Neuronal stem cell (in vitro differentiated cells): Measurements from ENCODE around the gene MFN2.
"Not testable (repeated sequence)": the region's sequence is repeated elsewhere in the genome, so short reads cannot be mapped to it uniquely, and the experiment has no call there.

Source experiments
- DNase-seq: peaks from one replicate; pipeline ENCODE4 v3.0.0-alpha.2; 2013; ENCODE audit warnings: low spot score
- H2AFZ ChIP-seq: one replicate; pipeline ENCODE4 v1.6.1; 2013; ENCODE audit warnings: mild to moderate bottlenecking, low read length, inconsistent platforms
- H2AK5ac ChIP-seq: 2 replicates; pipeline ENCODE4 v1.6.1; 2013; ENCODE audit warnings: low read depth, mild to moderate bottlenecking, inconsistent platforms, low read length, moderate library complexity, mixed read lengths
- H2BK120ac ChIP-seq: 2 replicates; pipeline ENCODE4 v1.6.1; 2013; ENCODE audit warnings: low read depth, mild to moderate bottlenecking, inconsistent platforms, low read length, moderate library complexity, mixed read lengths
- H2BK12ac ChIP-seq: one replicate; pipeline ENCODE4 v1.6.1; 2013; ENCODE audit warnings: low read length, inconsistent platforms
- H2BK15ac ChIP-seq: 2 replicates; pipeline ENCODE4 v1.6.1; 2013; ENCODE audit warnings: mild to moderate bottlenecking, low read length, inconsistent platforms, mixed read lengths
- H2BK5ac ChIP-seq: one replicate; pipeline ENCODE4 v1.6.1; 2013; ENCODE audit warnings: inconsistent platforms, mild to moderate bottlenecking, low read length, moderate library complexity
- H3K14ac ChIP-seq: one replicate; pipeline ENCODE4 v1.6.1; 2013; ENCODE audit warnings: low read length, inconsistent platforms
- H3K18ac ChIP-seq: 2 replicates; pipeline ENCODE4 v1.6.1; 2013; ENCODE audit warnings: low read length, inconsistent platforms
- H3K23ac ChIP-seq: 2 replicates; pipeline ENCODE4 v1.6.1; 2013; ENCODE audit warnings: low read depth, mild to moderate bottlenecking, mixed read lengths, low read length, inconsistent platforms; ENCODE audit not compliant: poor library complexity
- H3K27ac ChIP-seq: replicated peaks from 3 replicates; pipeline ENCODE4 v1.5.1; 2013; ENCODE audit warnings: low read length, inconsistent platforms
- H3K27me3 ChIP-seq, 3 experiments: 2 replicates each; pipeline ENCODE4 v1.6.1; 2013; ENCODE audit warnings: low read length in 3 of 3, mild to moderate bottlenecking in 2 of 3, inconsistent platforms in 1 of 3, low read depth in 1 of 3, mixed read lengths in 1 of 3, moderate library complexity in 1 of 3; ENCODE audit not compliant: control insufficient read depth in 3 of 3, insufficient read depth in 3 of 3
- H3K36me3 ChIP-seq, 2 donors: replicated peaks in 1 of 2; 2 replicates each; pipeline ENCODE4 v1.6.1; 2013; ENCODE audit warnings: low read length in 2 of 2; ENCODE audit not compliant: control insufficient read depth in 2 of 2, insufficient read depth in 2 of 2
- H3K4ac ChIP-seq: 2 replicates; pipeline ENCODE4 v1.6.1; 2013; ENCODE audit warnings: inconsistent platforms, mild to moderate bottlenecking, low read length, moderate library complexity
- H3K4me1 ChIP-seq, 2 donors: 1 replicate in 1 of 2; 2 replicates in 1 of 2; pipeline ENCODE4 v1.6.1; 2013; ENCODE audit warnings: low read length in 2 of 2, low read depth in 1 of 2; ENCODE audit not compliant: control insufficient read depth in 2 of 2, insufficient read depth in 1 of 2
- H3K4me2 ChIP-seq: one replicate; pipeline ENCODE4 v1.6.1; 2013; ENCODE audit warnings: mild to moderate bottlenecking, low read length, inconsistent platforms; ENCODE audit not compliant: insufficient read depth, poor library complexity, severe bottlenecking
- H3K4me3 ChIP-seq, 2 donors: 2 replicates each; pipeline ENCODE4 v1.5.1; 2013; ENCODE audit warnings: low read length in 2 of 2, mild to moderate bottlenecking in 2 of 2, inconsistent platforms in 1 of 2, moderate library complexity in 1 of 2
- H3K79me1 ChIP-seq: one replicate; pipeline ENCODE4 v1.6.1; 2013; ENCODE audit warnings: low read depth, mild to moderate bottlenecking, inconsistent platforms, low read length, moderate library complexity
- H3K9ac ChIP-seq: one replicate; pipeline ENCODE4 v1.6.1; 2013; ENCODE audit warnings: mild to moderate bottlenecking, low read depth, low read length, inconsistent platforms; ENCODE audit not compliant: poor library complexity
- H3K9me3 ChIP-seq, 2 donors: replicated peaks in 1 of 2; 2 replicates each; pipeline versions ENCODE3 to v1.6.1; 2013; ENCODE audit warnings: low read length in 2 of 2, mild to moderate bottlenecking in 2 of 2, inconsistent platforms in 1 of 2, low read depth in 1 of 2, mixed read lengths in 1 of 2, moderate library complexity in 1 of 2; ENCODE audit not compliant: control insufficient read depth in 2 of 2, insufficient read depth in 1 of 2
- H4K8ac ChIP-seq: one replicate; pipeline ENCODE4 v1.6.1; 2013; ENCODE audit warnings: low read depth, mild to moderate bottlenecking, inconsistent platforms, low read length, moderate library complexity
- H4K91ac ChIP-seq: one replicate; pipeline ENCODE4 v1.6.1; 2013; ENCODE audit warnings: low read length, low read depth, mild to moderate bottlenecking, inconsistent platforms; ENCODE audit not compliant: poor library complexity
- WGBS, 2 donors: extraction: QIAGEN DNeasy Blood & Tissue Kit; methylation state at CpG; one replicate each; pipeline ENCODE4 v1.1.7; 2013; ENCODE audit warnings: missing lambda C conversion rate in 2 of 2, mixed read lengths in 1 of 2; ENCODE audit not compliant: insufficient read length in 2 of 2, insufficient replicate concordance in 1 of 2; ENCODE audit errors: extremely low coverage in 2 of 2; 5-methylcytosine and 5-hydroxymethylcytosine counted together

Gene MFN2

GRCh38 chr1:11934302-11935056, 45.8 kb upstream of the MFN2 start, which contains the start of gene PLOD1:
TSS of gene PLOD1 (plus strand) at chr1:11934717. CDS start at chr1:11934780, 63 bp downstream.
- Histone ChIP-seq H3K4ac (no peak within 1 kb of the TSS), H4K91ac (no peak within 1 kb of the TSS), H2BK12ac (peak within 1 kb of the TSS; percentile 84), H3K27ac (peak within 1 kb of the TSS; percentile 62), H2AK5ac (peak within 1 kb of the TSS; percentile 91), H3K23ac (peak within 1 kb of the TSS; percentile 99), H4K8ac (peak within 1 kb of the TSS; percentile 24), H2BK15ac (peak within 1 kb of the TSS; percentile 8), H2BK120ac (peak within 1 kb of the TSS; percentile 91), H3K27me3 (no peaks in the 10 kb centered on the region), H3K4me3 (peak within 1 kb of the TSS; percentile 51 to 89), H3K9me3 (no peaks in the 10 kb centered on the region), H3K18ac (peak within 1 kb of the TSS; percentile 90), H3K4me1 (peaks cover 13 to 16% of the 10 kb centered on the region in 2 donors), H3K4me2 (peak within 1 kb of the TSS; percentile 89), H3K9ac (peak within 1 kb of the TSS; percentile 91), H3K79me1 (no peaks in the 10 kb centered on the region), H2BK5ac (peak within 1 kb of the TSS; percentile 69), H3K36me3 (peaks cover 3 to 5% of the 10 kb centered on the region in 2 donors), H2AFZ (peak within 1 kb of the TSS; percentile 90), H3K14ac (peak within 1 kb of the TSS; percentile 56)
- no CpG with 5 or more reads among the region's 55 CpGs for WGBS, 2 donors
- peak; percentile 62 for DNase-seq

- Histone ChIP-seq H3K27ac (peak overlapping the region; percentile 62), H3K27me3 (no peaks in the 10 kb centered on the region), H4K91ac (no peak overlapping the region), H2AK5ac (peak overlapping the region; percentile 91), H3K14ac (no peak overlapping the region), H3K9ac (no peak overlapping the region), H3K4me2 (peak overlapping the region; percentile 89), H3K23ac (no peak overlapping the region), H2AFZ (peak overlapping the region; percentile 90), H3K36me3 (peaks cover 3 to 5% of the 10 kb centered on the region in 2 donors), H2BK120ac (peak overlapping the region; percentile 91), H3K4me3 (peak overlapping the region; percentile 51 to 89), H3K4ac (no peak overlapping the region), H4K8ac (no peak overlapping the region), H2BK15ac (peak overlapping the region; percentile 8), H2BK12ac (peak overlapping the region; percentile 84), H3K4me1 (peaks cover 9 to 16% of the 10 kb centered on the region in 2 donors), H3K18ac (peak overlapping the region; percentile 90), H3K9me3 (no peaks in the 10 kb centered on the region), H2BK5ac (peak overlapping the region; percentile 69), H3K79me1 (no peaks in the 10 kb centered on the region)
- WGBS, 2 donors = no CpG with 5 or more reads among the region's 2 CpGs
- DNase-seq = no peak
Measured at GRCh38 chr1:11935057-11935412, 45.2 kb upstream of the MFN2 start.

GRCh38 chr1:11935733-11936132, 44.5 kb upstream of the MFN2 start:
- DNase-seq, H3K4me3 ChIP-seq, H2BK120ac ChIP-seq, H3K9ac ChIP-seq, H3K18ac ChIP-seq, H3K9me3 ChIP-seq, H3K23ac ChIP-seq, H3K79me1 ChIP-seq, H2BK12ac ChIP-seq, H3K14ac ChIP-seq, H3K36me3 ChIP-seq, H3K4ac ChIP-seq, H2BK15ac ChIP-seq, H2AK5ac ChIP-seq, H3K27me3 ChIP-seq, H2AFZ ChIP-seq, H3K27ac ChIP-seq, H4K8ac ChIP-seq, H4K91ac ChIP-seq, H2BK5ac ChIP-seq, H3K4me2 ChIP-seq: not testable (repeated sequence)
- WGBS, 2 donors = no CpG with 5 or more reads among the region's 10 CpGs
- peaks cover 7 to 16% of the 10 kb centered on the region in 2 donors for H3K4me1 ChIP-seq

- H4K91ac ChIP-seq = no peak overlapping the region
- no peaks in the 10 kb centered on the region for H3K9me3 ChIP-seq
- H3K4me1 ChIP-seq = peaks cover 7 to 14% of the 10 kb centered on the region in 2 donors
- H3K14ac ChIP-seq = no peak overlapping the region
- H2BK5ac ChIP-seq = peak overlapping the region; percentile 82
- peak overlapping the region; percentile 6 for H2BK15ac ChIP-seq
- H2AK5ac ChIP-seq = peak overlapping the region; percentile 46
- no peak overlapping the region for H3K27ac ChIP-seq
- H2AFZ ChIP-seq = no peak overlapping the region
- H3K79me1 ChIP-seq = no peaks in the 10 kb centered on the region
- WGBS, 2 donors = no CpG with 5 or more reads among the region's 15 CpGs
- H3K36me3 ChIP-seq = peaks cover 3 to 11% of the 10 kb centered on the region in 2 donors
- no peak overlapping the region for H2BK12ac ChIP-seq
- no peak overlapping the region for H4K8ac ChIP-seq
- H3K23ac ChIP-seq = no peak overlapping the region
- no peak overlapping the region for H2BK120ac ChIP-seq
- no peak overlapping the region for H3K4ac ChIP-seq
- no peak for DNase-seq
- no peak overlapping the region for H3K4me3 ChIP-seq
- H3K27me3 ChIP-seq = no peaks in the 10 kb centered on the region
- no peak overlapping the region for H3K4me2 ChIP-seq
- peak overlapping the region; percentile 4 for H3K9ac ChIP-seq
- peak overlapping the region; percentile 85 for H3K18ac ChIP-seq
Measured at GRCh38 chr1:11938722-11939526, 41.3 kb upstream of the MFN2 start.
